HT1080 (cell line): ENCODE data around the gene SPAG6. TPM values are rescaled to one million over a fixed set of nuclear protein-coding genes. Genes with fewer than 3 reads are reported as not detected.

Experiments used
- DNase-seq: peaks from one replicate; pipeline ENCODE4 v3.0.0-alpha.2; 2015; ENCODE audit warnings: low read depth
- small RNA-seq: library from RNA; depleted of rRNA; stranded (forward); fragments of <200 nt; gene quantifications from one replicate; pipeline ENCODE3, GENCODE V24; 2014
- total RNA-seq: library from RNA; depleted of rRNA; stranded (reverse); fragments of >200 nt; shearing (Covaris generic); gene quantifications from 2 replicates; pipeline ENCODE4 v1.2.3, GENCODE V29; 2014; rRNA removed

The SPAG6 gene
- total RNA-seq, 1 experiment from 2014 or later = not detected

DNA sequence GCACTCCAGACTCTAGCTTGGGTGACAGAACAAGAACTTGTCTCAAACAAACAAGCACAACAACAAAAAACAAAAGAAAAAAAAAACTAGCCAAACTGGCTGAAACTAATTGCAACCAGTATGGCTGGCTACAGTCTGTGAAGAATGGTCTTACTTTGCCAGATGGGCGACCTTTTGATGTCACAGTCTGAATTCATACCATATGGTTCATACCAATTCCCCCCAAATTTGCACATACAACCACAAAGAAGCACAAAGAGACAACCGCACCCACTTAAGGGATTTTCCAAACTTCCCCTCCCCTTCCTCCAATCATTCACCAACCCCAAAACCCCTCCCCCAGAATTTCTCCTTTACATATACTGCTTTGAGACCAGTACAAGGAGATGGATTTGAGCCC is 114.2 kb downstream of the SPAG6 start:
- DNase-seq = no peak

DNA sequence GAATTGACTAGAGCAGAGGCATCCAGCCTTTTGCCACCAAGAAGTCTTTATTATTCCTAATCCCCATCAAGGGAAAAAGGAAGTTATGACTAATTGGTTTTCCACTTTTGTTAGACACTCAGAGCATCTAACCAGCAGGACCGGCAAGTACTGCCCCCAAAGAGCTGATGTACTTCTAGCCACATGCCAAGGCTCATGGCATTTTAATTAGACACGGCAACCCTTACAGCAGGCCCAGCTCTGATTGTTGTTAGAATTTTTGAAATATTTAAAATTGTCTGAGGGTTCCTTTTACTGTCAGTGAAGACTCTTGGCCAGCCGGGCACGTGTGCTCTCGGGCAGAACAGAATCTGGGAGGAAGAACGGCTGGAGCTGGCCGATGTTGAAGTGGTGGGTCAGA is 114.8 kb downstream of the SPAG6 start:
- no peak for DNase-seq

DNA sequence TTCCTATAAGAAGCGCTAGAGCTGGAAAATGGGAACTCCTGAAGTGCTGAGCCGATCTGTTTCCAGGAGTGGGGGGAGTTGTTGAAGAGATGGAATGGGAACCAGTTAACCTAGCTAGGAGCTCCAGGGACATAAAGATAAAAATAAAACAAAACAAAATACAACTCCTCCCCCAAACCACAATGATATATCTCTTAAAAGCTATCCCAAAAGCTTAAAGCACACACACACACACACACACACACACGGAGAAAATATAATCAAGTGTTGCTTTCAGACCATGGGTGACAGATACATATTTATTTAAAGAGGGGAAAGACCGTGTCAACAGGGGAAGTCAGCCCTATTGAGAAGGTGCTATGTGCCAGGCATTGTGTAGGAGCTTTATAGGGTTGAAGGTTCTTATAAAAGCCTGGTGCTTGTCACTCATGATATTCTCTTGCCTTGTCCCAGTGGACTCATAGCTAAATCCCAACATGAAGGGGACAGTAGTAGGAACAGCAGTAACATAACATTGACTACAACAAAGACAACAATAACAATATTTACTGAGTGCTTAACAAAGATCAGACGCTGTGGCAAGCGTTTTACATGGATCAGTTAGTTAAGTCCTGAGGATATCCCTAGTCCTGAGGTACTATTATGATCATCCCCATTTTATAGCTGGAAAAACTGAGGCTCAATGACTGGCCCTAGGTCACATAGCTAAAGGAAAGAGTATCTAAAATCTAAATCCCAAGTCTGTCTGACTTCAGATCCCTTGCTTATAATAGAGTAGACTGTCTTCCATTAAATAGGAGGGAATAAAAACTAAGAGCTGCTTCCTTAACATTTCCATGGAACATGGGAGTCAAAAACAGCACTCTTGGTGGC is 115.5 kb downstream of the SPAG6 start:
- no peak for DNase-seq

DNA sequence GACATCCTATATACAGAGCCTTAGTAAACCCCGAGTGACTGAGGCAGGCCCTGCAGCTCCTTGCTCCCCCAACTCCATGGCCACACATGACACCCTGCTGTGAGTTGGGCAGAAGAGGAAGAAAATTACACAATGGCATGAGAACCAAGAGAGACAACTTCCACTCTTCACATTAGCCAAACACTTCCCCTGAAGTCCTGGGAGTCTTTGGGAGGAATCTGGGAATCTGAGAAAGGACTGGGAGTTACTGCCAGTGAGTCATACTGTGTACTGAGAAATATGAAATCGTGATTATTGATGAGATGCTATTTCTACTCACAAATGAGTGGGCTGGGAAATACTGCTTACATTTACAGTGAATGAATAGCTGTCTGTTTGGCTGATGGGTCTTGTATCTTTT is 116.6 kb downstream of the SPAG6 start:
- DNase-seq = peak; percentile 26

DNA sequence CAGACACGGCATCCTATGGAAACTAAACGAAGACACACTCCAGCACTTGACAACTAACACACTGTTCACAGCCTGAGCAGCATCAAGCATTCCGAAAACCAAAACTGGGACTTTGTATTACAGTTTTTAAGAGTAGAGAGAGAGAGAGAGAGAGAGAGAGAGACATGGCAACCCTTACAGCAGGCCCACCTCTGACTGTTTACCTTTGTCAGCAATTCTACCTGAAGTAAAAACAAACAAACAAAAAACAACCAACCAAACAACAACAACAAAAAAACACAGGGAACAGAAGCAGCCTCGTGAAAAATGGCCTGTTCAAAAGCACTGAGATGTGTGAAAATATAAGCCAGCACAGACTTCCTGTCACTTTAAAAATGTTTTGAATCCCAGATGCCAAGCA is 118.0 kb downstream of the SPAG6 start:
- DNase-seq = no peak

DNA sequence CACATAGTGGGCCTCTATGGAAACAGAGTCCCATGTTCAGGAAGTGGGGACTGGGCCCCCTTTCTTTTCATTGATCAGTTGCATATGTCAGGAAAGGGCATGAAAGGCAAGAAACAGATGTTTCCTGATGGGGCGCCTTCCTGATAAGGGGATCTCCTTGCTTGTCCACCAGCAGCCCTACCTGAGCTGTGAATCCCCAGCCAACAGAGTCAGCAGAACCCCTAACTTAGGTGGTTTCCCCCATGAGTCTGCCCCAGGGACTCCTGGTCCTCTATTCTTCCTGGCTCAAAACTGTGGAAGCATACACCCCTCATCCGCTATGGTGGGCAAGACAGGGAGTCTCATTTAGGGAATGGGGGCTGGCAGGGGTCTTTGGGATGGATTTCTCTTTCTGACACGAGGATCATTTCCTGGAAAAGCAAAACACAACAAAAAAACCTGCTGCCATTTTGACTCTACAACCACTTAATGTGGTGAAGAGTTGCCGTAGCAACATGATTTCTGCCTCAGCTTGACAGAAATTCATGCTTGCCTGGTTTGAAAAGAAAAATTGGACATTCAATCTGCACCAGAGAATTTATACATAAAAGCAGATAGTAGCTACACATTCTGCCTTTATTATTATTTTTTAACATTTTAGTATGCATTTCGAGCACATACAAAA is 119.8 kb downstream of the SPAG6 start:
- no peak for DNase-seq

DNA sequence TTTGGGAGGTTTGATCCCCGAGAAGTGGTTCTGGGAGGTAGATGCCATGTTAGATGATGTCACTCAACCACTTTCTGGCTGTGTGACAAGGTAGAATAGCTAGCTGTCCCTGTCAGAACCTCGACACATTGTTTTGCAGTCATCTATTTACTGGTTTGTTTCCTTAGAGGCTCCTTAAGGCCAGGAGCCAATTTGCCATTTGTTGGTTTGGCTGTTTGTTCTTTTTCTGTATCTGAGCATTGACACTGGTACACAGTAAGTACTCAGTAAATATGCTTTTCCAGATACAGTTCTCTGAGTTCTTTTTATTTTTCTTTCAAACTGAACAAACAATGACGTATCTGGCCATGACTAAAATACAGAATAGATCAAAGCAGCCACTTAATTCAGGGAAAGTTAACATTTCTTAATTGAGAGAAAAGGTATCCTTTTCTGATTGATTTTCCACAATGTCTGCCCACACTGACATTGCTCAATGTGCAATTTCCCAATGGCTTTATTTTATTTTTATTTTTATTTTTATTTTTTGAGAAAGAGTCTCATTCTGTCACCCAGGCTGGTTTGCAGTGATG is 121.6 kb downstream of the SPAG6 start:
- DNase-seq = no peak

Small RNA genes lying within 50 kb of the gene (small RNA-seq; reads per million reads assigned to genes)
- not detected for gene AL158211.3

Other genes with a start within 250 kb of the SPAG6 start
- gene EBLN1, start 127.5 kb upstream of the SPAG6 start, total RNA-seq = 0.29 TPM in 1 of 2 replicates, not detected in the other
- 60.6 and 68.4 TPM in 2 replicates for gene COMMD3, start 29.1 kb upstream of the SPAG6 start, total RNA-seq
- gene BMI1, start 24.4 kb upstream of the SPAG6 start, total RNA-seq = 83.6 and 93.3 TPM in 2 replicates